Sciatic nerve (tissue), 2 donors: ENCODE measurements around the gene HDAC8. TPM values are rescaled to one million over a fixed set of nuclear protein-coding genes. Genes with fewer than 3 reads are reported as not detected.

Source experiments
- ATAC-seq: fragments of 200-7000 bp; cut with Tn5 transposase; one replicate; pipeline ENCODE4 v1.9.1; 2020; ENCODE audit warnings: mild to moderate bottlenecking, moderate library complexity
- DNase-seq: peaks from one replicate; pipeline ENCODE4 v3.0.0-alpha.2; 2020; ENCODE audit warnings: low spot score
- intact Hi-C: fragments of 100-400 bp; cut with DNase I; formaldehyde crosslinking; loops from one replicate; pipeline ENCODE4 v1.14.2; 2022
- total RNA-seq: library from RNA; stranded (reverse); fragmentation: NEBNext Ultra II Directional; extraction: Animal tissue kit (Norgen Biotek cat#: 25700); gene quantifications from one replicate; pipeline ENCODE4 v1.2.1, GENCODE V29; 2021
- donor health status: DM: no; HTN: no; CAD: no.
- donor health status: DM: no; HTN: no; CAD: no.

Gene HDAC8
- total RNA-seq, 1 donor from 2014 or later, result 39.4 TPM

DNA sequence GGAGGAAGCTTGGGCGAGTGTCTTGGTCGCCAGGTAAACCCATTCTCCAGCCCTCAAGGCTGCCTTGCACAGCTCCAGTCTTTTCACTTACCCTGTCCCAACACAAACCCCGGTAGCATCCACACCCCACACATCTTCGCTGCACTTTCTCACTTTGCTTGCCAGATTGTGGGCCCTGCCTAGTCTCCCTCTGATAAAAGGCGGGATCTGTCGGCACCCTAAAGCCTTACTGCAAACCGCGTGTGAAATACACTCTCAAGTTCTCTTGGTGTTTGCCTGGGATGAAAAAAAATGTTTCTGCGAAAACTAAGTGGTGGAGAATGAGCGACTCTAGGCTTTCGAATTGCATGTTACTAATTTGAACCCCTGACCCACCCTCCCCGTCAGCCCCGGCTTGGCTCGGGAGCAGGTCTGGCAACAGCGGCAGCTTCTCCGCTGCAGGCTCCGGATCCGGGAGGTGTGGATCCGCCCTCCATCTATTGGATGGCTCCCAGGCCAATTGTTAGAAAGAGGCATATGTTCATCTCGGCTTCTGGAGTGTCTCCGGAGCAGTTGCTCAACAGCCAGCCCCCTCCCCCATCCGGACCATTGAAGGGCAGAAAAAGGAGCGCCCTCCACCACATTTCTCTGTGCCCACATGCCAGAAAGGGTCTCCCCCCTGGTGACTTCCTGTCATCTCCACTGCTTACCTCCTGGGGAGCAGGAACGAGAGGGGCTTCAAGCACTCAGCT, 263.9 kb downstream of the HDAC8 start:
- DNase-seq (peak; percentile 79), ATAC-seq (peak; percentile 80)
- intact Hi-C loops, result no loop called here

GRCh38 chrX:72308209-72308565, 264.5 kb downstream of the HDAC8 start:
- intact Hi-C loops, result no loop called here
- no peak for ATAC-seq
- DNase-seq, result no peak

DNA sequence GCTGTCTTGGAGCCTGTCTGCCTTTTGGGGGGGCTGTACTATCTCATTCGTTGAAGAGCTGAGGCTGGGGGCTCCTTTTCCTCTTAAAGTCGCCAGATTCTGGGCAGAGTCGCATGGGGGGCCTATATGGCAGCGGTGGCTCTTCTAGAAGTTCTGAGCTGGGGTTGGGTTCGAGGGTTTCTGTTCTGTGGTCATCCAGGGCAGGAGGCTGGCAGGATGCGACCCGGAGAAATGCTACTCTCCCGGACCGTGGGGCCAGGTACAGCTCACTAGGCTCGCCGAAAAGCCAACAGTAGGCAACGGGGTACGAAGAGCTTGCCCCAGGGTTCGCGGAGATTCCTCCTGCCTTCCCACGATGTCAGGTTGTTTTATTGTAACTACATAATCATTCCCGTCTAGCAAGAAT, 265.0 kb downstream of the HDAC8 start:
- intact Hi-C loops, result no loop called here
- no peak for ATAC-seq
- DNase-seq, result no peak

DNA sequence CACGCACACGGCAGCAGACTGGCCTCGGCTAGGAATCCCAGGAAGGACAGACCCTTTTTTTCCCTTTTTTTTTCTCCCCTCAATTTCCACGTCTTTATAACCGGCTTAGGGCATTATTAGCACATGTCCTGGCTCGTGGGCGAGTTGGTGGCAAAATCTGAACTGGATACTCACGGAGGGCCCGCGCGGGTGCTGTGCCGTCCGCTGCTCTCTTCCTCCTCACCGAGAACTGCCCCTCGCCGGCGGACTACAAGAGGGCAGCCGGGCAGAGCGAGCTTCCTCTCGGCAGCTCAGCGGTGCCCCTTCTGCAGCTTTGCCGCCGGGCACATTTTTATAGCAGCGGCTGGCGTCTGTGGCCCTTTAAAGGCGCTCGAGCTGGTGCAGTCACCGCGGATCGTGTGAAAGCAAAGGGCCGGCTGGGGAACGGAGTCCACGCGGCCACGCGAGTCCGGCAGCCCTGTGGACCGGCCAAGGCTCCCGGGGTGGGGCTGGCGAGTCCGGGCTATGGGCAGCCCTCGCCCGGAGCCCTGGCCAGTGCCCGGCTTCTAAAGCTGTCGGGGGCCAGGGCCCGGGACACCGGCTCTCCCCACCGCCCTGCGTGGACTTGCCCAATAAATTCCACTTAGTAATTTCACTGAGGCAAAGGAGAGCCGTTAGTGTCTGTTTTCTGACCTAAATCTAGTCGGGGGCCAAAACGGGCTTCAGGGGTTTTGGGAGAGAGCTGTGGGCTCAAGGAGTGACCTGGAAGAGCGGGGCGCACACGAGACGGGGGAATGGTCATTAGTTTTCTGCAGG, 265.6 kb downstream of the HDAC8 start:
- peak; percentile 78 for ATAC-seq
- peak; percentile 70 for DNase-seq
- intact Hi-C loops, result no loop called here

GRCh38 chrX:72306085-72306801, 266.4 kb downstream of the HDAC8 start:
- no peak for ATAC-seq
- DNase-seq, result no peak
- intact Hi-C loops, result no loop called here

DNA sequence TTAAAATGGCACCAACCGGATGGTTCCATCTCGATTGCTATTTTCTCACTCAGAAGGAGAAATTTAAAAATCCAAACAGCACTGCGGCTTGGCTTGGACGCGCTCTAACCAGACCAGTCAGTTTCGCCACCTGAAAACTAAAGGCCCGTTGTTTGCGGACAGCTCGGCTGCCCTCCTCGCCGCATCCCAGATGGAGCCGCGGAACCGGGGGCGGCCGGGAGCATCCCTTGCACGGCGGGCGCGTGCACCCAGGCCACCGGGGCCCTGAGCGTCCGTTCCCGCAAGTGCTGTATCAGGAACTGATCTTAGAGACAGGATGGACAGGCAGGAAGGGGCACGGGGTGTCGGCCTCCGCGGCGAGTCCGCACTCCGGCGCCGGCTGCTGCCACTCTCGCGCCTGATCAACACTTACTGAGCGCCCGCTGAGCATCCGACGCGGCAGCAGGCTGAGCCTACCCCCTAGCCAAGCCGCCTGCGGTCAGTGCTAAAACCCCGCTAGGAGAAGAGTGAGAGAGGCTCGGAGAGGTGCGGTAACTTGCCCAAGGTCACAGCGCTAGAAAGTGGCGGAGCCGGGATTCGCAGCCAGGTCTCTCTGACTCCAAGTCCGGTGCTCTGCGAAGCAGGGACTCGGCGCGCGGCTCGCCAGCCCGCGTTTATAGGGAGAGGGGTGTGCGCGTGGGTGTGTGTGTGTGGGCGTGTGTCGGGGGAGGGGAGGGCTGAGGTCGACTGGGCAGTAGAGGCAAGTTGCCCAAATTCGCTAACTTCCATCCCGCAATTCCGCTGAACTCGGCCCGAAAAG, 267.2 kb downstream of the HDAC8 start, which contains the start of gene CITED1:
Gene CITED1 (minus strand): TSS at position 629 of the 799 bp plus-strand sequence. CDS start 3,045 bp downstream, outside the sequence.
- DNase-seq, result no peak
- peak; percentile 25 for ATAC-seq
- intact Hi-C loops, result no loop called here

- DNase-seq (no peak), ATAC-seq (no peak)
- intact Hi-C loops, result no loop called here
Observed at GRCh38 chrX:72304877-72305276, 267.8 kb downstream of the HDAC8 start.

GRCh38 chrX:72301781-72302180, 270.9 kb downstream of the HDAC8 start:
- DNase-seq (no peak), ATAC-seq (no peak)
- intact Hi-C loops, result no loop called here

DNA sequence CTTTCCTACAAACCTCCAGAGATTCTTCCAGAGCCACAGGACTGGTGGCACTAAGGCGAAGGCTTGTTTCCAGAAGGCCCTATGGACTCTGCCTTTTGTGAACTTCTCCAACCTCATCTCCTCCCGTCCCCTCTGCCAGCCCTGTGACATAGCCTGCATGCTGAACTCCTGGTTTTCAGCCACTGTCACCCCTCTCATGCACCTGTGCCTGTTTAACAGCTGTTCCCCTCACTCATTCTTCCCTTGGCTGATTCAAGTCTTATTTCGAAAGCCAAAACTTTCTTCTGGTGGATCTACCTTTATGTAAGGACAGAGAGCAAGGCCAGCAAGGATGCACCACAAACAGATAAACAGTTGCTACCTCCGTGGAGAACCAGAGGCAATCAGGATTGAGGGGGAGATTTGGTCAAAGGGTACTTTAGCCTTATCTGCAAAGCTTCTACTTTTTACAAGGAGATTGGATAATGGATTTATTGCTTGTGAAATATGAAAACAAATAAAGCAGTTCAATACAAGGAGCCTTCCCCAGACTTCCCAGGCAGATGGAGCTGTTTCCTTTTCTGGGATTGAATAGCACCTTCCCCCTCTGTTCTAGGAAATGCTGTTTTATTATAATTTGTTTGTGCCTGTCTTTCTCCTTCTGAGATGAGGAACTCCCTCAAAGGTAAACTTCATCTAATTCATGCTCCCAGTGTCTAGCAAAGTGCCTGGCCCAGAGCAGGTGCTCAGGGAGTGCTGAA, 272.6 kb downstream of the HDAC8 start:
- intact Hi-C loops, result no loop called here
- ATAC-seq (no peak), DNase-seq (no peak)

DNA sequence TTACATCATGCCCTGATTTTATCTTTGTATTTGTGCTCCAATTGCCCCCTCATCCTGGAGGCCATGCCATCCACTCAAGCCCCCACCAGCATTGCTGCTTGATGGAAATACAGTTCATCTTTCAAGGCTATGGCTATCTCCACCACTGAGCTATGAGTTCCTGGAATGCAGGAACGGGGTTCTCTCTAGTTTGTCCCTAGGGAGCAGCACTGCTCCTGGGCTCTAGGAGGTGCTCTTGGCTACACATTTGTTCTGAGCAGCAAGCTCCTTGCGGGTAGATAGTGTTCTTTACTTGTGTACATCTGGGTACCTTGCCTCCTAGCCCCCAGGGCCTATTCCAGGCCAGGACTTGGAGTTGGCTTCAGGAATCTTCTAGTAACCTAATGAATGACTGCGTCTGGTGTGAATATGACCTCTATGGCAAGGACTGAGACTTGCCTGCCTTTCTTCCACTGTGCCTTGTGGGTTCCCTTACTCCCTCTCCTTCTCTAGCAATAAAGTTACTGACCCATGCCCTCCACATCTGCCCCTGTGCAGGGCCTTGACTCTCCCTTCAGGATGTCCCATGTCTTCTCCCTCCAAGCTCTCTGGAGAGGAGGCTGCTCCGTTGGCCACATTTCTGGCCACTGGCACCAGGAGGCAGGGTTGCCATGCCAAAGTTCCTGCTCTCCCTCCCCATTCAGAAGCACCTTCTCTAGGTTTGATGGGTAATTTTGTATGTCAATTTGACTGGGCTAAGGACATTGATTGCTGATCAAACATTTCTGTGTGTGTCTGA, 274.5 kb downstream of the HDAC8 start:
- intact Hi-C loops, result no loop called here
- ATAC-seq (no peak), DNase-seq (no peak)

GRCh38 chrX:72296991-72297390, 275.7 kb downstream of the HDAC8 start:
- ATAC-seq, result no peak
- intact Hi-C loops, result no loop called here
- no peak for DNase-seq

- intact Hi-C loops, result no loop called here
Observed at GRCh38 chrX:72295745-72296144, 276.9 kb downstream of the HDAC8 start.

DNA sequence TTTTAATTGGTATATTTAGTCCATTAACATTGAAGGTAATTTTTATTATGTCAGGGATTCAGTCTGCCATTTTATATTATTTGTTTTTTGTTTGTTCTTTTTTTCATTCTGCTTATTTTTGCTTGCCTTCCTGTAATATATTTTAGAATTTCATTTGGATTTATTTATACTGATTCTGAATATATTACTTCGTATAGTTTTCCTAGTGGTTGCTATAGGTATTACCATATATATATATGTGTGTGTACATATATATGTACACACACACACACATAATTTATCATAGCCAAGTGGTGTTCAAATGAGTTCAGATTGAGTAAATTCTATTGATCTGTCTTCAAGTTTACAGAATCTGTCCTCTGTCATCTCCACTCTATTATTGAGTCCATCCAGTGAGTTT, 278.1 kb downstream of the HDAC8 start:
- ATAC-seq (no peak), DNase-seq (no peak)
- intact Hi-C loops, result no loop called here

More at GRCh38 chrX:72295745-72296144, 276.9 kb downstream of the HDAC8 start:
- DNase-seq (no peak), ATAC-seq (no peak)

DNA sequence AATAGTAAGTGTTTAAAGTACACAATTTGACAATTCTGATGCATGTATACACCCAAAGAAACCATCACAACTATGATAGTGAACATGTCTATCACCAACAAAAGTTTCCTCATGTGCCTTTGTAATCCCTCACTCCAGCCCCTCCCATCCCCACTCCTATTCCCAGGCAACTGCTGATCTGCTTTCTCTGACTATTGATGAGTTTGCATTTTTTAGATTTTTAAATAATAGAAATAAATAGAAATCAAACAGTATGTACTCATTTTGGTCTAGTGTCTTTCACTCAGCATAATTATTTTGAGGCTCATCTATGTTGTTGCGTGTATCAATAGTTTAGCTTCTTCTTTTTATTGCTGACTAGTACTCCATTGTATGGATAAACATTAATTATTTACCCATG, 290.3 kb downstream of the HDAC8 start:
- ATAC-seq (no peak), DNase-seq (no peak)
- intact Hi-C loops, result no loop called here

DNA sequence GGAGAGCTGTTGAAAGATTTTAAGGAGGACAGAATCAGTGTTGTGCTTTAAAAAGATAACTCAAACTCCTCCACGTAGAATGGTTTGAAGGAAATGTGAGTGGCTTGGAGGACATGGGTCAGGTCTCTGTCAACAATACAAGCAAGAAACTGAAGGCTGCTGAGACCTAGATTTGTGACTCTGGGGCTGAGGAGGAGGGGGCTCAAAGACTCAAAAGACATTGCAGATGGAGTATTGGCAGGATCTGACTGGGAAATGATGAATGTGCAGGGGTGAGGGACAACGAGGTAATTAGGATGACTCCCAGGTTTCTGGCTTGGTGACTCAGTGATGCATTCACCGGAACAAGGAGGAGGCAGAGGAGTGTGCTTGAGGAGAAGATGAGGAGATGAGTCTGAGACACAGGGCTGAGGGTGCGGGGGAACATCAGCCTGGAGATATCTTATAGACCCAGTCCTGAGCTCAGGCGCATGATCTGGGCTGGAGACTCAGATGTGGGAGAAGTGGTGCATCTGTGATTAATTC, 292.3 kb downstream of the HDAC8 start:
- no peak for ATAC-seq
- intact Hi-C loops, result no loop called here
- no peak for DNase-seq
